ENCODE measurements around the gene RDH8.
"Not testable (repeated sequence)": the region's sequence is repeated elsewhere in the genome, so short reads cannot be mapped to it uniquely, and the experiment has no call there.

Gene RDH8

GRCh38 chr19:10020851-10021250, 7.6 kb downstream of the RDH8 start:
- Histone ChIP-seq H3K27me3 (ENCODE audit: insufficient read depth, insufficient read length) (no peaks in the 10 kb centered on the region), H3K36me3 (ENCODE audit: insufficient read depth, insufficient read length, low read length) (no peaks in the 10 kb centered on the region), H3K9ac (ENCODE audit: insufficient read length, low read depth) (no peak overlapping the region), H3K4me1 (ENCODE audit: insufficient read depth, insufficient read length) (no peaks in the 10 kb centered on the region), H3K4me3 (ENCODE audit: insufficient read length, low read depth) (no peak overlapping the region), H3K9me3 (ENCODE audit: insufficient read depth, low read length) (no peaks in the 10 kb centered on the region)
- TF ChIP-seq SUZ12 (IDR thresholded peaks at IDR 0.05; ENCODE audit: extremely low read depth, insufficient read depth, insufficient read length): no peak
- TF ChIP-seq ZNF274 (IDR thresholded peaks at IDR 0.05; ENCODE audit: low read depth, low read length): no peak
- TF ChIP-seq YY1 (IDR thresholded peaks at IDR 0.05; ENCODE audit: insufficient read depth, insufficient read length): no peak
- DNase-seq (ENCODE audit: low read depth, low spot score): no peak

GRCh38 chr19:10021446-10021845, 8.2 kb downstream of the RDH8 start:
- H3K4me3 ChIP-seq (ENCODE audit: insufficient read length, low read depth): no peak overlapping the region
- H3K36me3 ChIP-seq (ENCODE audit: insufficient read depth, insufficient read length, low read length): no peaks in the 10 kb centered on the region
- no peak for DNase-seq (ENCODE audit: low read depth, low spot score)
- H3K9me3 ChIP-seq (ENCODE audit: insufficient read depth, low read length): no peaks in the 10 kb centered on the region
- no peak overlapping the region for H3K9ac ChIP-seq (ENCODE audit: insufficient read length, low read depth)
- H3K27me3 ChIP-seq (ENCODE audit: insufficient read depth, insufficient read length): no peaks in the 10 kb centered on the region
- TF ChIP-seq SUZ12 (IDR thresholded peaks at IDR 0.05; ENCODE audit: extremely low read depth, insufficient read depth, insufficient read length): no peak
- no peak for TF ChIP-seq ZNF274 (IDR thresholded peaks at IDR 0.05; ENCODE audit: low read depth, low read length)
- no peak for TF ChIP-seq YY1 (IDR thresholded peaks at IDR 0.05; ENCODE audit: insufficient read depth, insufficient read length)
- H3K4me1 ChIP-seq (ENCODE audit: insufficient read depth, insufficient read length): no peaks in the 10 kb centered on the region

- Histone ChIP-seq H3K9me3 (ENCODE audit: insufficient read depth, low read length) (no peaks in the 10 kb centered on the region), H3K4me1 (ENCODE audit: insufficient read depth, insufficient read length) (no peaks in the 10 kb centered on the region), H3K36me3 (ENCODE audit: insufficient read depth, insufficient read length, low read length) (no peaks in the 10 kb centered on the region), H3K27me3 (ENCODE audit: insufficient read depth, insufficient read length) (peaks cover 2% of the 10 kb centered on the region), H3K4me3 (ENCODE audit: insufficient read length, low read depth) (no peak overlapping the region), H3K9ac (ENCODE audit: insufficient read length, low read depth) (no peak overlapping the region)
- TF ChIP-seq SUZ12 (IDR thresholded peaks at IDR 0.05; ENCODE audit: extremely low read depth, insufficient read depth, insufficient read length) (no peak), ZNF274 (IDR thresholded peaks at IDR 0.05; ENCODE audit: low read depth, low read length) (no peak), YY1 (IDR thresholded peaks at IDR 0.05; ENCODE audit: insufficient read depth, insufficient read length) (no peak)
- no peak for DNase-seq (ENCODE audit: low read depth, low spot score)
Measured at GRCh38 chr19:10021863-10022262, 8.6 kb downstream of the RDH8 start.

GRCh38 chr19:10023096-10023495, 9.8 kb downstream of the RDH8 start:
- H3K9me3 ChIP-seq (ENCODE audit: insufficient read depth, low read length); H3K27me3 ChIP-seq (ENCODE audit: insufficient read depth, insufficient read length); H3K36me3 ChIP-seq (ENCODE audit: insufficient read depth, insufficient read length, low read length): not testable (repeated sequence)

GRCh38 chr19:10026744-10027143, 13.5 kb downstream of the RDH8 start:
- Histone ChIP-seq H3K9me3 (ENCODE audit: insufficient read depth, low read length) (no peaks in the 10 kb centered on the region), H3K4me1 (ENCODE audit: insufficient read depth, insufficient read length) (no peaks in the 10 kb centered on the region), H3K36me3 (ENCODE audit: insufficient read depth, insufficient read length, low read length) (no peaks in the 10 kb centered on the region), H3K27me3 (ENCODE audit: insufficient read depth, insufficient read length) (peaks cover 2% of the 10 kb centered on the region), H3K4me3 (ENCODE audit: insufficient read length, low read depth) (no peak overlapping the region), H3K9ac (ENCODE audit: insufficient read length, low read depth) (no peak overlapping the region)
- TF ChIP-seq SUZ12 (IDR thresholded peaks at IDR 0.05; ENCODE audit: extremely low read depth, insufficient read depth, insufficient read length): no peak
- TF ChIP-seq ZNF274 (IDR thresholded peaks at IDR 0.05; ENCODE audit: low read depth, low read length): no peak
- no peak for TF ChIP-seq YY1 (IDR thresholded peaks at IDR 0.05; ENCODE audit: insufficient read depth, insufficient read length)
- no peak for DNase-seq (ENCODE audit: low read depth, low spot score)

More at GRCh38 chr19:10023096-10023495, 9.8 kb downstream of the RDH8 start:
- not testable (repeated sequence) for H3K9ac ChIP-seq (ENCODE audit: insufficient read length, low read depth); H3K4me3 ChIP-seq (ENCODE audit: insufficient read length, low read depth); DNase-seq (ENCODE audit: low read depth, low spot score); H3K4me1 ChIP-seq (ENCODE audit: insufficient read depth, insufficient read length)

- H3K36me3 ChIP-seq (ENCODE audit: insufficient read depth, insufficient read length, low read length): no peaks in the 10 kb centered on the region
- peak; percentile 96 for DNase-seq (ENCODE audit: low read depth, low spot score)
- H3K9me3 ChIP-seq (ENCODE audit: insufficient read depth, low read length): no peaks in the 10 kb centered on the region
- H3K27me3 ChIP-seq (ENCODE audit: insufficient read depth, insufficient read length): peaks cover 2% of the 10 kb centered on the region
- no peaks in the 10 kb centered on the region for H3K4me1 ChIP-seq (ENCODE audit: insufficient read depth, insufficient read length)
- H3K9ac ChIP-seq (ENCODE audit: insufficient read length, low read depth): peak overlapping the region; percentile 43
- H3K4me3 ChIP-seq (ENCODE audit: insufficient read length, low read depth): no peak overlapping the region
- no peak for TF ChIP-seq YY1 (IDR thresholded peaks at IDR 0.05; ENCODE audit: insufficient read depth, insufficient read length)
- TF ChIP-seq SUZ12 (IDR thresholded peaks at IDR 0.05; ENCODE audit: extremely low read depth, insufficient read depth, insufficient read length): no peak
- TF ChIP-seq ZNF274 (IDR thresholded peaks at IDR 0.05; ENCODE audit: low read depth, low read length): no peak
Measured at GRCh38 chr19:10027158-10027997, 14.1 kb downstream of the RDH8 start.

- no peaks in the 10 kb centered on the region for H3K36me3 ChIP-seq (ENCODE audit: insufficient read depth, insufficient read length, low read length)
- TF ChIP-seq YY1 (IDR thresholded peaks at IDR 0.05; ENCODE audit: insufficient read depth, insufficient read length) (no peak), SUZ12 (IDR thresholded peaks at IDR 0.05; ENCODE audit: extremely low read depth, insufficient read depth, insufficient read length) (no peak), ZNF274 (IDR thresholded peaks at IDR 0.05; ENCODE audit: low read depth, low read length) (no peak)
Measured at GRCh38 chr19:10033614-10034013, 20.3 kb downstream of the RDH8 start.

More at GRCh38 chr19:10033614-10034013, 20.3 kb downstream of the RDH8 start:
- H3K4me1 ChIP-seq (ENCODE audit: insufficient read depth, insufficient read length): no peaks in the 10 kb centered on the region
- H3K9ac ChIP-seq (ENCODE audit: insufficient read length, low read depth): no peak overlapping the region
- H3K9me3 ChIP-seq (ENCODE audit: insufficient read depth, low read length): no peaks in the 10 kb centered on the region
- peaks cover 11% of the 10 kb centered on the region for H3K27me3 ChIP-seq (ENCODE audit: insufficient read depth, insufficient read length)
- H3K4me3 ChIP-seq (ENCODE audit: insufficient read length, low read depth): no peak overlapping the region
- DNase-seq (ENCODE audit: low read depth, low spot score): no peak
